ENCODE data around the gene RAB44.

GRCh38 chr6:36683145-36683655, 14.4 kb upstream of the RAB44 start:
- TF ChIP-seq POLR2A (IDR thresholded peaks at IDR 0.05) (no peak), EP300 (IDR thresholded peaks at IDR 0.05) (no peak)
